Panc1 (cell line): ENCODE data around the gene TTLL5. TPM values are rescaled to one million over a fixed set of nuclear protein-coding genes. Genes with fewer than 3 reads are reported as not detected.

Source experiments
- ATAC-seq: fragments of 200-7000 bp; cut with Tn5 transposase; 2 replicates; pipeline ENCODE4 v1.9.1; 2020; ENCODE audit warnings: mild to moderate bottlenecking, moderate library complexity
- BruUV-seq: library from RNA; stranded (reverse); fragments of 400-500 nt; replicated peaks from 2 replicates; lab custom pipeline; 2021; lab: Mats Ljungman, UMichigan
- CTCF ChIA-PET: fragments of 300-600 bp; sonication (Branson Sonifier 250); formaldehyde crosslinking; loops from one replicate; lab custom pipeline; 2022; ENCODE audit warnings: antibody characterized with exemption; lab: Charles Lee
- POLR2A ChIA-PET: fragments of 300-600 bp; sonication (Branson Sonifier 250); formaldehyde crosslinking; loops from one replicate; lab custom pipeline; 2022; ENCODE audit warnings: antibody characterized with exemption; lab: Charles Lee
- DNase-seq: peaks from one replicate; pipeline ENCODE4 v3.0.0-alpha.2; 2010; ENCODE audit warnings: low read depth, low spot score
- H3K27ac ChIP-seq: 2 replicates; pipeline ENCODE4 v1.5.1; 2011; ENCODE audit warnings: mild to moderate bottlenecking, low read length, inconsistent platforms
- H3K27me3 ChIP-seq: fragments of 200-500 bp; sonication (Bioruptor generic); 2 replicates; pipeline ENCODE4 v1.6.0; 2014; ENCODE audit warnings: low read length, inconsistent platforms; ENCODE audit not compliant: control insufficient read depth, insufficient read depth
- H3K36me3 ChIP-seq: fragments of 200-500 bp; sonication (Bioruptor generic); 2 replicates; pipeline ENCODE4 v1.5.1; 2014; ENCODE audit warnings: inconsistent platforms, mild to moderate bottlenecking, low read length, moderate library complexity; ENCODE audit not compliant: control insufficient read depth, insufficient read depth
- H3K4me1 ChIP-seq: 2 replicates; pipeline ENCODE4 v1.5.1; 2011; ENCODE audit warnings: inconsistent platforms, mild to moderate bottlenecking, low read length, moderate library complexity; ENCODE audit not compliant: control insufficient read depth, insufficient read depth
- H3K4me3 ChIP-seq, 2 experiments: 2 replicates each; pipeline ENCODE4 v1.5.1; 2011 to 2012; ENCODE audit warnings: low read depth in 2 of 2, low read length in 2 of 2, mild to moderate bottlenecking in 2 of 2, inconsistent platforms in 1 of 2, moderate library complexity in 1 of 2
- H3K9me3 ChIP-seq: fragments of 200-500 bp; sonication (Bioruptor generic); 2 replicates; pipeline ENCODE4 v1.5.1; 2014; ENCODE audit warnings: low read depth, mild to moderate bottlenecking, inconsistent platforms, low read length, moderate library complexity; ENCODE audit not compliant: control insufficient read depth, insufficient read depth
- CTCF ChIP-seq: fragments of 450-650 bp; IDR thresholded peaks from 2 replicates; pipeline ENCODE4 v1.5.1; 2017; ENCODE audit warnings: mild to moderate bottlenecking
- POLR2AphosphoS5 ChIP-seq: IDR thresholded peaks from 2 replicates; pipeline ENCODE4 v1.6.1; 2012; ENCODE audit warnings: mild to moderate bottlenecking, low read depth, low read length, moderate library complexity
- SIN3A ChIP-seq: IDR thresholded peaks from 2 replicates; pipeline ENCODE4 v1.6.1; 2012; ENCODE audit warnings: low read depth, mild to moderate bottlenecking, low read length, moderate library complexity, borderline replicate concordance; ENCODE audit not compliant: insufficient read depth
- TCF7L2 ChIP-seq: IDR thresholded peaks from 2 replicates; pipeline ENCODE4 v1.6.1; 2011; ENCODE audit warnings: mild to moderate bottlenecking, low read depth, low read length, inconsistent platforms
- in situ Hi-C: cut with HindIII; loops from 2 replicates; pipeline ENCODE4 v1.10.0; 2016; ENCODE audit warnings: low sequenced_read_pairs, low pct_unique_long_range_greater_than_20kb
- intact Hi-C: fragments of 100-400 bp; cut with micrococcal nuclease; formaldehyde crosslinking; loops from one replicate; pipeline ENCODE4 v1.10.0; 2022; ENCODE audit not compliant: unreplicated experiment
- total RNA-seq: library from RNA; stranded (reverse); gene quantifications from one replicate; pipeline ENCODE4 v1.2.1, GENCODE V29; 2021; ENCODE audit not compliant: unreplicated experiment
- TF ChIP-seq, protein P1 (sequence below), 2 experiments: IDR thresholded peaks; 2 replicates each; pipeline ENCODE4 v1.6.1; 2011 to 2012; ENCODE audit warnings: low read depth in 2 of 2, control low read depth in 1 of 2, low read length in 1 of 2, mild to moderate bottlenecking in 1 of 2, moderate library complexity in 1 of 2; ENCODE audit not compliant: insufficient read depth in 1 of 2

TTLL5 gene
- total RNA-seq, 1 experiment from 2014 or later, result 23.5 TPM

GRCh38 chr14:75910048-75910447 lies 249.0 kb downstream of the TTLL5 start:
- CTCF ChIA-PET, result no interaction called here
- H3K9me3 ChIP-seq, result no peaks in the 10 kb centered on the region
- intact Hi-C loops (no loop called here), in situ Hi-C loops (no loop called here)
- no peak for DNase-seq
- H3K36me3 ChIP-seq, result no peaks in the 10 kb centered on the region
- BruUV-seq, result no TSS peak
- POLR2A ChIA-PET, result no interaction called here
- TF ChIP-seq, protein P1, sequence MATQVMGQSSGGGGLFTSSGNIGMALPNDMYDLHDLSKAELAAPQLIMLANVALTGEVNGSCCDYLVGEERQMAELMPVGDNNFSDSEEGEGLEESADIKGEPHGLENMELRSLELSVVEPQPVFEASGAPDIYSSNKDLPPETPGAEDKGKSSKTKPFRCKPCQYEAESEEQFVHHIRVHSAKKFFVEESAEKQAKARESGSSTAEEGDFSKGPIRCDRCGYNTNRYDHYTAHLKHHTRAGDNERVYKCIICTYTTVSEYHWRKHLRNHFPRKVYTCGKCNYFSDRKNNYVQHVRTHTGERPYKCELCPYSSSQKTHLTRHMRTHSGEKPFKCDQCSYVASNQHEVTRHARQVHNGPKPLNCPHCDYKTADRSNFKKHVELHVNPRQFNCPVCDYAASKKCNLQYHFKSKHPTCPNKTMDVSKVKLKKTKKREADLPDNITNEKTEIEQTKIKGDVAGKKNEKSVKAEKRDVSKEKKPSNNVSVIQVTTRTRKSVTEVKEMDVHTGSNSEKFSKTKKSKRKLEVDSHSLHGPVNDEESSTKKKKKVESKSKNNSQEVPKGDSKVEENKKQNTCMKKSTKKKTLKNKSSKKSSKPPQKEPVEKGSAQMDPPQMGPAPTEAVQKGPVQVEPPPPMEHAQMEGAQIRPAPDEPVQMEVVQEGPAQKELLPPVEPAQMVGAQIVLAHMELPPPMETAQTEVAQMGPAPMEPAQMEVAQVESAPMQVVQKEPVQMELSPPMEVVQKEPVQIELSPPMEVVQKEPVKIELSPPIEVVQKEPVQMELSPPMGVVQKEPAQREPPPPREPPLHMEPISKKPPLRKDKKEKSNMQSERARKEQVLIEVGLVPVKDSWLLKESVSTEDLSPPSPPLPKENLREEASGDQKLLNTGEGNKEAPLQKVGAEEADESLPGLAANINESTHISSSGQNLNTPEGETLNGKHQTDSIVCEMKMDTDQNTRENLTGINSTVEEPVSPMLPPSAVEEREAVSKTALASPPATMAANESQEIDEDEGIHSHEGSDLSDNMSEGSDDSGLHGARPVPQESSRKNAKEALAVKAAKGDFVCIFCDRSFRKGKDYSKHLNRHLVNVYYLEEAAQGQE (IDR thresholded peaks at IDR 0.05; ENCODE audit: insufficient read depth in 1 of 2, low read depth in 2 of 2, low read length in 1 of 2), result no peak
- no peak for TF ChIP-seq TCF7L2
- no peak overlapping the region for H3K27ac ChIP-seq
- no peak for ATAC-seq
- no peak overlapping the region for H3K4me3 ChIP-seq
- H3K4me1 ChIP-seq, result no peaks in the 10 kb centered on the region
- no peaks in the 10 kb centered on the region for H3K27me3 ChIP-seq

- no peak overlapping the region for H3K4me3 ChIP-seq
- no TSS peak for BruUV-seq
- DNase-seq, result no peak
- intact Hi-C loops, result no loop called here
- TF ChIP-seq CTCF, result no peak
- no peak for TF ChIP-seq SIN3A
- TF ChIP-seq TCF7L2, result no peak
- TF ChIP-seq, protein P1 (IDR thresholded peaks at IDR 0.05; ENCODE audit: insufficient read depth in 1 of 2, low read depth in 2 of 2, low read length in 1 of 2), result no peak
- TF ChIP-seq POLR2AphosphoS5, result no peak
- H3K36me3 ChIP-seq, result no peaks in the 10 kb centered on the region
- ATAC-seq, result no peak
- no peaks in the 10 kb centered on the region for H3K4me1 ChIP-seq
- ChIA-PET POLR2A (no interaction called here), CTCF (interaction anchor here (0.6 kb wide), 1 partner anchor 66 kb away, joined by 9 read pairs; no protein-coding TSS in a partner anchor)
- no peaks in the 10 kb centered on the region for H3K27me3 ChIP-seq
- H3K9me3 ChIP-seq, result no peaks in the 10 kb centered on the region
- no peak overlapping the region for H3K27ac ChIP-seq
- in situ Hi-C loops, result no loop called here
Measured at GRCh38 chr14:75911883-75912282, 250.8 kb downstream of the TTLL5 start.
